Activated CD8-positive, alpha-beta memory T cell treated with anti-CD3 and anti-CD28 coated beads for 24 hours (primary cell): ENCODE data around the gene CXADR.
A peak's percentile ranks its signal among the peaks of the same experiment; 100 is the strongest.

Source experiments
- DNase-seq: peaks from one replicate; pipeline ENCODE4 v3.0.0-alpha.2; 2020

The CXADR gene

DNA sequence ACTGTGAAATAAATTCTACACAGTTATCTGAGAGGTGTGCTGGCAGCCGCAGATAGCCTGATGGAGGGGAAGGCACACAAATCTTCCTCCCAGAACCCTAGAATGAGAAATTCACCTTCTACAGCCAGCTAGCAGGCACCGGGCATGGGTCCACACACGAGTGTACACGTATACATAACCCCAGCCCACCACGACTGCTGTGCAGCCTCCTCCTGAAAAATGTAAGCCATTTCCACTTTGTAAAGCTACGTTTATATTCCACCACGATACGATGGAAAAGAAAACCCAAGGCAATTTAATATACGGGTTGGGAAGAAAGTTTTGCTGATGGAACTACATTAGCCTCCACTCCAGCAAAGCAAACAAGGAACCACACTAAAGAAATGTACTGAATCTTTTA, 98.1 kb downstream of the CXADR start:
- DNase-seq = no peak

DNA sequence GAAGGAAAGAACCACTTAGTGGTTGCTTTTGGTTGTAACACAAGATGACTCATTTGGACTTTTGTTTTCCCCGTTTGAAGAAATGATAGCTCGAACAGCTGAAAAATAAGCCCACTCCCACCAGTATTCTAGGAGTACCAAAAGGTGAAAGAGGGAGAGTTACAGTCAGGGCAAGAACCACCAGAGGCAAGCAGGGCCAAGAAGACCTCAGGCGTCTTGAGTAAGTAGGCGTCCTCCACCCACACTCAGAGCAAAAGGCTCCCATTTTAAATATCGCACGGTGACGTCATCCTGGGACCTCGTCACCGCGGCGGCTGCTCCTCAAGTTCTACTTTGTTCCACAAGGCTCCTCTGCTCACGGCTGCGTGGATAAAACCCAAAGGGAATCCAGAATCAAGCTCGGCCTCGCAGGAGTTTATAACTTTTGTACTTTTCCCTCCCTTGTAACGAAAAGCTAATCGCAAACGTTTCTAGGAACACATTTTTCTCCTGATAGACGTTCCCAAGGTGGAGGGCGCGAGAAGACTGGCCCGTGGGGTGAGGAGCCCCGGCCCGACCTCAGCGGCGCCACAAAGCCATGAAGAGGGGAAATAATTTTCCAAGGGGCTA, 98.7 kb downstream of the CXADR start:
- peak; percentile 87 for DNase-seq

DNA sequence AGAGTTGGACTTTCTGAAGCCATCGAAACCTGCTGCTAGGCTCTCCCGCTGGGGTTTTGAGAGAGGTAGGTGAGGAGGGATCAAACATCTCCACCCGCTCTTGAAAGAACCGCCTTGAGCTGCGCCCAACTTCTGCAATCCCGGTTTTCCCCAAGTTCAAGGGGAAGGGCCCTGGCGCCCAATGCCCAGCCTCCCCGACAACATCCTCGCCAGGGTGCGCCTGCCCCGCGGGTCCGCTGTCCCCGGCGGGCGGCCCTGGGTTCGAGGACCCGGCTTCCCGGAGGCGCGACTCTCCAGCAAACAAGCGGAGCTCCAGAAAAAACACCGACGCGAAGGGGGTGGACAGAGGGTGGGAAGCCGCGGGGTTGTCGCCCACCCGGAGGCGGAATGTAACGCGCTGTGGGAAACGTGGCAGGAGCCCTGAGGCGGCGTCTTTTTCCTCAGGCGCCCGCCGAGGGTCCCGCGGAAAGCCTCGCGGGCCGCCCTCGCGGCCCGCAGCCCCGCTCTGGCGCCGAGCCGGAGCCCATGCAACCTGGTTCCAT, 99.3 kb downstream of the CXADR start:
- DNase-seq = no peak

DNA sequence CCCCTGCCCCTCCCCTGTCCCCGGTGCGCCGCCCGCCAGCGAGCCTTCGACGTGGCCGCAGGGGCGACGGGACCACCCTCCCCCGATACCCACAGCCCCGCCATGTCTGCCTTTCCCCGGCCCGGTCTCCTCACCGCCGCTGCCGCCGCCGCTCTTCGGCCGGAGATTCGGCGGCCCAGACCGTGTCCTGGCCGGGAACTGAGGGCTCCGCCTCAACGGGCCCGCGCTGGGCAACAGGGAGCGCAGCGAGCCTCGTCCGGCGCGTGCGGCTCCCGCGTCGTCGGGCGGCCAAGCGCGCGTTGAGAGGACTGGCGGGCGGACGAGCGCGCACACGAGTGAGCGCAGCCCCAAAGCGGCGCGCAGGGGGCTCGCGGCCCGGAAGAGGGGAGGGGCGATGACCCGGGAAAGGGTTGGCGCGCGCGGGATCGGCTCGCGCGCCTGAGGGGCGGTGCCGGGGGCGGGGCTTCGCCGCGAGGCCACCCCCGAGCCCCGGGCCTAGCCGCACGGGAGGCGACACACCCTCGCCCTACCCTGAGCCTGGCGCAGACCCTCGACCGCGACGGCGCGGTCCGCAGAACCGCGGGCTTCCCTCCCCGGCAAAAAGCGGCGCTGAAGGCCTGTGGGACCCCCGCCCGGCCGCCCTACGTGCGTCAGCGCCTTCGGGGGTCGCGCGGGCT, 99.9 kb downstream of the CXADR start, which contains the start of gene BTG3:
BTG3 (minus strand) TSS at position 337 of the 677 bp plus-strand sequence. CDS start 3,757 bp downstream, outside the sequence.
- DNase-seq = peak; percentile 90

DNA sequence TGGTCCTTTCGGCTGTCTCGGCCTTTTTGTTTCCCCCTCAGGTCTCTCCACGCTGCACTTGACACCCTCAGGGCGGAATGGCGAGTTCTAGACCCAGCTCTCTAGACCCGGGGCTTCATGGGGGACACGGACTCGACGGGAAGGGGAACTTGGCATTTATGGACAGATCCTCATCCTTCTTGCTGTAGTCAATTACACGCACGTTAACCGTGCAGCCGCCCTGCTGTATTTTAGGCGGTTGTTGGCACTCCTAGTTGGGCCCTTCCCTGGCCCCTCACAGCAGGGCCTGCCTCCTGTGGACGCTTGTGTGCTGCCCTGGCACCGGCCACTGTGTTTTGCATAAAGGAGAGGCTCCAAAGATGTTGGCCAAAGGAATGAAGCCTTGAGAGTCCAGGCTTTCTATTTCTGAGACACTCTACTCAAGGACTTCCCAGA, 100.4 kb downstream of the CXADR start:
- no peak for DNase-seq

DNA sequence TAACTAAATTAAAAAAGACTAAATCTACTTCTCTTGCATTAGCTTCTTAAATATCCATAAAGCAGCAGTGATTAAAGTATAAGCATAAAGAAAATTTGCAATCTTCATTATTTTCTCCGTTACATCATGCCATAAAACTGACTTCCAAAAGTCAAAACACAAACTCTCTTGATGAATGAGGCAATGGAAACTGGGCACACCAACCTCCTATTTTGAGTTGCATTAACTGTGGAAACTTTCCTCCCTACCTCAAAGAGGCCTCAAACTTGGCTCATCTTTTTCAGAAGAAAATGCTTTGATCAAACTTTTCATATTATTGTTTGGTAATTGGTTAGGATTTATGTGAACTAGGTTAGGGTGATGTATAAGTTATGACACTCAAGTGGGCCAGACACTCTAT, 104.0 kb downstream of the CXADR start:
- DNase-seq = no peak

DNA sequence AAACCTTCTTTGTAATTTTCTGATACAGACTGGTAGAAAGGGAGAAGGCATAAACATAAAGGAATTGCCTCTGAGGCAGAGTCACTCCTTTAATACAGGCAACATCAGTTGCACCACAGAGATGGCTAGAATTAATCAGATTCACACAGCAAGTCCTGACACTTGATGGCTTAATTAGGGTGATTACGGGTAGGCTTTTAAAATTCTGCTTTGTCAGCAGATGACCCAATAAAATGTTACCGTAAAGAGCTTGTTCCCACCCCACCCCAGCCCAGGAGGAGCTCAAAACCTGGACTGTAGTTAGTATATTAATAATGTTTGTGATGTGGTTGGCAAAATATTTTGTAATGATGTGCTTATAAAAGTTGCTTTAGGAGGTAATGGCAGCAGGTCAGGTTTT, 109.2 kb downstream of the CXADR start:
- no peak for DNase-seq

DNA sequence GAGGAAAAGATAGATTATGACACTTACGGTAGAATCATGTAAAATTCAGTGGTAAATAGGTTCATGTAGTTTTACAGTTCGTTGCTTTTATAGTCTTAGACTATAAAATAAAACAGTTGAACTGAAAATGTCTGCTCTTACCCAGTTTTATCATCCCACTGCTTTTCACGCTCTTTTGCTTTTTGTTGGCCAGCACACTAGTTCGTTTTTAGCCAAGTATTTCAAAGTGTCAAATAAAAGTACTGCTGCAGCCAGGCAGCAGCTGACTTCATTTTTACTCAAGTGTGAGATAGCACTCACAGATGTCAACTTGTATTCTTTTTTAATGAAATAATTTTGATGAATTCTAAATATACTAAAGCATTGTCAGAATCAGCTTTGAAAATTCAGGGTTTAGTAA, 118.4 kb downstream of the CXADR start:
- no peak for DNase-seq

DNA sequence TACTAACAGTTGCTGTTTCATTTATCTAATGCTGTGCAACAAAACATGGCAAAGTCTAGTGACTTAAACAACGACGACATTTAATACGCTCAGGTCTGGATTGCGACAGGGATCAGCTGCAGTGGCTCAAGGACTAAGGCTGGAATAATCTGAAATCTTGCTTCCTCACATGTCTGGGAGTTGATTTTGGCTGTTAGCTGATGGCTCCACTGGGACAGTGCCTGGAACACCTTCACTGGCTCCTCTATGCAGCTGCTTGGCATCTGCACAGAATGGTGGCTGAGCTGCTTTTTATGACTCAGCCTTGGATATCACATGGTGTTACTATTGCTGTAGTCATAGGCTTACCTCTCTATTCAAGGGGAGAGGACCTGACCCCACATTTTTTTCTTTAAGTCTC, 123.9 kb downstream of the CXADR start:
- DNase-seq = no peak

DNA sequence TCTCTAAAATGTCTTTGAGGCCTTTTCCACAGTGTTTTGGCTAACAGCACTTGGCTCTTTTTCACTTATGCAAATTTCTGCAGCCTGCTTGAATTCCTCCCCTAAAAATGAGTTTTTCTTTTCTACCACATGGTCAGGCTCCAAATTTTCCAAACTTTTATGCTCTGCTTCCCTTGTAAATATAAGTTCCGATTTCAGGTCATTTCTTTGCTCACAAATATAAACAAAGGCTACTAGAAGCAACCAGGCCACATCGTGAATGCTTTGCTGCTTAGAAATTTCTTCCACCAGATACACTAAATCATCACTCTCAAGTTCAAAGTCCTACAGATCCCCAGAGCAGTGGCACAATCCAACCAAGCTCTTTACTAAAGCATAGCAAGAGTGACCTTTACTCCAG, 128.0 kb downstream of the CXADR start:
- DNase-seq = no peak
